Trophoblast cell (in vitro differentiated cells and primary cell): Measurements from ENCODE around the gene CUTA.

ENCODE experiments used
- DNase-seq, 2 donors: peaks; one replicate each; pipeline ENCODE4 v3.0.0-alpha.2; 2016
- H2AFZ ChIP-seq: 2 replicates; pipeline ENCODE4 v1.6.1; 2013; ENCODE audit warnings: low read length, moderate library complexity, mild to moderate bottlenecking; ENCODE audit not compliant: insufficient read depth, poor library complexity
- H2AK5ac ChIP-seq: 2 replicates; pipeline ENCODE4 v1.6.1; 2013; ENCODE audit warnings: mild to moderate bottlenecking, low read length
- H2BK120ac ChIP-seq: 2 replicates; pipeline ENCODE4 v1.6.1; 2013; ENCODE audit warnings: low read length, mild to moderate bottlenecking, moderate library complexity; ENCODE audit not compliant: insufficient read depth, poor library complexity
- H2BK12ac ChIP-seq: 2 replicates; pipeline ENCODE4 v1.6.1; 2013; ENCODE audit warnings: mild to moderate bottlenecking, low read length, moderate library complexity
- H2BK5ac ChIP-seq: 2 replicates; pipeline ENCODE4 v1.6.1; 2013; ENCODE audit warnings: low read length, low read depth, moderate library complexity, mild to moderate bottlenecking; ENCODE audit not compliant: poor library complexity
- H3K14ac ChIP-seq: 2 replicates; pipeline ENCODE4 v1.6.1; 2013; ENCODE audit warnings: mild to moderate bottlenecking, low read length
- H3K18ac ChIP-seq: 2 replicates; pipeline ENCODE4 v1.6.1; 2013; ENCODE audit warnings: mild to moderate bottlenecking, low read length
- H3K23ac ChIP-seq: 2 replicates; pipeline ENCODE4 v1.6.1; 2013; ENCODE audit warnings: low read length
- H3K27ac ChIP-seq: 2 replicates; pipeline ENCODE4 v1.5.1; 2013; ENCODE audit warnings: low read depth, mild to moderate bottlenecking, inconsistent platforms, low read length, moderate library complexity
- H3K27me3 ChIP-seq: 2 replicates; pipeline ENCODE4 v1.6.1; 2013; ENCODE audit warnings: inconsistent platforms, mild to moderate bottlenecking, low read length, moderate library complexity; ENCODE audit not compliant: insufficient read depth
- H3K36me3 ChIP-seq, 2 experiments: 1 replicate in 1 of 2; 2 replicates in 1 of 2; pipeline ENCODE4 v1.6.1; 2013; ENCODE audit warnings: low read length in 2 of 2, mild to moderate bottlenecking in 2 of 2, moderate library complexity in 1 of 2; ENCODE audit not compliant: insufficient read depth in 2 of 2, control insufficient read depth in 1 of 2
- H3K4ac ChIP-seq: 2 replicates; pipeline ENCODE4 v1.6.1; 2013; ENCODE audit warnings: low read depth, mild to moderate bottlenecking, low read length, moderate library complexity
- H3K4me1 ChIP-seq, 2 experiments: 1 replicate in 1 of 2; 2 replicates in 1 of 2; pipeline ENCODE4 v1.6.1; 2013; ENCODE audit warnings: low read length in 2 of 2, mild to moderate bottlenecking in 2 of 2, moderate library complexity in 1 of 2; ENCODE audit not compliant: insufficient read depth in 2 of 2, control insufficient read depth in 1 of 2
- H3K4me2 ChIP-seq: 2 replicates; pipeline ENCODE4 v1.6.1; 2013; ENCODE audit warnings: inconsistent platforms, mild to moderate bottlenecking, low read length, moderate library complexity
- H3K4me3 ChIP-seq: 2 replicates; pipeline ENCODE4 v1.5.1; 2013; ENCODE audit warnings: mild to moderate bottlenecking, low read depth, low read length, inconsistent platforms
- H3K79me1 ChIP-seq: one replicate; pipeline ENCODE4 v1.6.1; 2013; ENCODE audit warnings: low read length
- H3K79me2 ChIP-seq: 2 replicates; pipeline ENCODE4 v1.6.1; 2013; ENCODE audit warnings: low read length, mild to moderate bottlenecking; ENCODE audit not compliant: control insufficient read depth, insufficient read depth, poor library complexity
- H3K9ac ChIP-seq: 2 replicates; pipeline ENCODE4 v1.6.1; 2013; ENCODE audit warnings: mild to moderate bottlenecking, low read length
- H3K9me3 ChIP-seq: 2 replicates; pipeline ENCODE4 v1.6.1; 2013; ENCODE audit warnings: low read depth, mild to moderate bottlenecking, control low read depth, inconsistent platforms, low read length; ENCODE audit not compliant: insufficient read depth
- H4K12ac ChIP-seq: 2 replicates; pipeline ENCODE4 v1.6.1; 2013; ENCODE audit warnings: low read depth, mild to moderate bottlenecking, low read length, moderate library complexity
- H4K8ac ChIP-seq: 2 replicates; pipeline ENCODE4 v1.6.1; 2013; ENCODE audit warnings: low read depth, mild to moderate bottlenecking, low read length, moderate library complexity
- H4K91ac ChIP-seq: one replicate; pipeline ENCODE4 v1.6.1; 2013; ENCODE audit warnings: low read depth, mild to moderate bottlenecking, low read length, moderate library complexity
- WGBS: extraction: QIAGEN DNeasy Blood & Tissue Kit; methylation state at CpG from one replicate; pipeline ENCODE4 v1.1.7; 2013; ENCODE audit warnings: missing lambda C conversion rate; ENCODE audit not compliant: insufficient read length, insufficient coverage; ENCODE audit errors: extremely low coverage; 5-methylcytosine and 5-hydroxymethylcytosine counted together

CUTA gene

DNA sequence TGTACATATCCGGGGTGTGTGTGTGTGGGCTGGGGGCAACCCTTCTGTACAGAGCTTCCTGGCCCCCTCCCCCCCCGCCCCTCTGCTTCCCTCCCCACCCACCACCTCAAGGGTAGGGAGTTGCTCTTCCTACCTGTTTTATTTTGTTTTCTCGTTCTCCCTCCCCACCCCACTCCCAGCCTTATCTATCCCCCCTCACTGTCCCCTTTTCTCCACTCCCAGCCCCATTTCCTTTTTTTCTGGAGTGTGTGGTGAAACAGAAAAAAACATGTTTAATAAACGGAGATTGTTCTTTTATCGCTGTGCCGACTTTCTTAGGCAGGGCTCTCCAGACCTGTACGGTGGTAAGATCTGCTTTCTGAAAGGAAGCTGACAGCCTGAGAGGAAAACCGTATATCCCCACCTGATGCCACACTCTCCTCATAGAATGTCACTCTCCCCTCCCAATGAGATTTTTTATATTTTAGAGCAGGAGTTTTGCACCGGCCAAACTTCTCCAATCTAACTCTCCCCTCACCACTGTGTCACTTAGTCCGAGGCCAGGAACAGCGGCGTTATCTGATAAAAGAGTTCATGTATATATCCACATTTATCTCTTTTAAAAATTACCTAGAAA is 35.6 kb upstream of the CUTA start:
- Histone ChIP-seq H2BK12ac (no peak overlapping the region), H4K12ac (no peak overlapping the region), H3K18ac (no peak overlapping the region), H3K36me3 (peaks cover 25 to 26% of the 10 kb centered on the region in 2 experiments), H2BK5ac (no peak overlapping the region), H4K91ac (no peak overlapping the region), H3K4me3 (no peak overlapping the region), H3K9me3 (no peaks in the 10 kb centered on the region), H3K9ac (no peak overlapping the region), H2AFZ (no peak overlapping the region), H3K79me1 (peaks cover 3% of the 10 kb centered on the region), H4K8ac (no peak overlapping the region), H2AK5ac (no peak overlapping the region), H3K4me2 (peak overlapping the region; percentile 97), H3K4me1 (peaks cover 4 to 7% of the 10 kb centered on the region in 2 experiments), H3K27me3 (no peaks in the 10 kb centered on the region), H2BK120ac (no peak overlapping the region), H3K14ac (no peak overlapping the region), H3K4ac (no peak overlapping the region), H3K27ac (no peak overlapping the region), H3K23ac (no peak overlapping the region), H3K79me2 (peaks cover 4% of the 10 kb centered on the region)
- DNase-seq: peak in 1 of 2 donors; percentile 4
- no CpG with 5 or more reads among the region's 12 CpGs for WGBS

DNA sequence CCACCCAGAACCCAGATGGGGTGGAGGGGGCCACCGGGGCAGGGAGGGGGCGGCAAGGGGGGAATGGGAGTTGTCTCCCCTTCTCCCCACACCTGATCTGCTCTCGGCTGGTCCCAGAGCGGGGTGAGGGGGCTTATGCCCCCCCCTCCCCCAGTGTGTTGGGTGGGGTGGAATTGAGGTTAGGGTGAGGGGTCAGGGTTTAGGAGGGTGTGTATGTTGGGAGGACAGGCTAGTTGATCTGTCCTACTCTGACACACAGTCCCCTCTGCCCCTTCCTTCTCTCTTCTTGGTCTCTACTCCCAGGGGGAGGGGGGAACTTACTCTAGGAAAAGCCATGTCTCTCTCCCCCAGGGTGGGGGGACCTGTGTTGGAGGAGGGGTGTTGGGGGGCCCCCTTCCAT is 34.6 kb upstream of the CUTA start:
- WGBS: no CpG with 5 or more reads among the region's 4 CpGs

DNA sequence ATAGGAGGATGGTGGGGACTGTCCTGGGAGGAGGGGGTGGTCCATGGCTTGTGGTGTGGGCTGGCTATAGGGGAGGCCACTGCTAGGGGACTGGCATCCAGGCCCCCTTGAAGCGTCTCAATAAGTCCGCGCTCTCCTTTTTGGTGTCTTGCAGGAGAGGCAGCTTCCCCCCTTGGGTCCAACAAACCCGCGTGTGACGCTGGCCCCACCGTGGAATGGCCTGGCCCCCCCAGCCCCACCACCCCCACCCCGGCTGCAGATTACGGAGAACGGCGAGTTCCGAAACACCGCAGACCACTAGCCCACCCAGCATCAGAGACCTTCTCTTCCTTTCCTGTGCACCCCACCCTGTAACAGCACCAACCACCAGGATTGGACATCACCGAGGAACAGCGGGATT is 33.7 kb upstream of the CUTA start:
- peaks cover 4% of the 10 kb centered on the region for H3K79me2 ChIP-seq
- WGBS: no CpG with 5 or more reads among the region's 15 CpGs
- no peak for DNase-seq
- no peak overlapping the region for H3K4ac ChIP-seq
- H3K27ac ChIP-seq: no peak overlapping the region
- no peak overlapping the region for H3K9ac ChIP-seq
- H2BK5ac ChIP-seq: no peak overlapping the region
- no peak overlapping the region for H4K8ac ChIP-seq
- H3K27me3 ChIP-seq: no peaks in the 10 kb centered on the region
- peaks cover 3% of the 10 kb centered on the region for H3K79me1 ChIP-seq
- H3K4me2 ChIP-seq: no peak overlapping the region
- no peak overlapping the region for H2AK5ac ChIP-seq
- no peak overlapping the region for H4K91ac ChIP-seq
- no peak overlapping the region for H3K23ac ChIP-seq
- no peaks in the 10 kb centered on the region for H3K9me3 ChIP-seq
- peaks cover 4 to 7% of the 10 kb centered on the region in 2 experiments for H3K4me1 ChIP-seq
- H3K4me3 ChIP-seq: no peak overlapping the region
- no peak overlapping the region for H3K14ac ChIP-seq
- H4K12ac ChIP-seq: no peak overlapping the region
- H2BK12ac ChIP-seq: no peak overlapping the region
- no peak overlapping the region for H3K18ac ChIP-seq
- no peak overlapping the region for H2BK120ac ChIP-seq
- peaks cover 40 to 43% of the 10 kb centered on the region in 2 experiments for H3K36me3 ChIP-seq
- H2AFZ ChIP-seq: no peak overlapping the region

More for the DNA sequence above, 34.6 kb upstream of the CUTA start:
- H3K18ac ChIP-seq: no peak overlapping the region
- no peak overlapping the region for H3K27ac ChIP-seq
- no peak overlapping the region for H2BK120ac ChIP-seq
- H3K4me2 ChIP-seq: no peak overlapping the region
- no peak overlapping the region for H3K4me3 ChIP-seq
- no peak overlapping the region for H3K14ac ChIP-seq
- H2BK12ac ChIP-seq: no peak overlapping the region
- no peak overlapping the region for H2BK5ac ChIP-seq
- no peak overlapping the region for H2AK5ac ChIP-seq
- H3K79me1 ChIP-seq: peaks cover 3% of the 10 kb centered on the region
- no peak overlapping the region for H2AFZ ChIP-seq
- no peaks in the 10 kb centered on the region for H3K27me3 ChIP-seq
- no peak overlapping the region for H3K4ac ChIP-seq
- H3K79me2 ChIP-seq: peaks cover 4% of the 10 kb centered on the region
- H3K23ac ChIP-seq: no peak overlapping the region
- no peak overlapping the region for H4K91ac ChIP-seq
- H4K8ac ChIP-seq: no peak overlapping the region
- no peak overlapping the region for H4K12ac ChIP-seq
- no peak overlapping the region for H3K9ac ChIP-seq
- peaks cover 4 to 7% of the 10 kb centered on the region in 2 experiments for H3K4me1 ChIP-seq
- peaks cover 35 to 36% of the 10 kb centered on the region in 2 experiments for H3K36me3 ChIP-seq
- no peaks in the 10 kb centered on the region for H3K9me3 ChIP-seq
- no peak for DNase-seq

GRCh38 chr6:33450434-33450833 is 32.5 kb upstream of the CUTA start:
- Histone ChIP-seq H3K9me3 (peaks cover 2% of the 10 kb centered on the region), H3K18ac (no peak overlapping the region), H2BK120ac (no peak overlapping the region), H4K8ac (no peak overlapping the region), H3K4ac (no peak overlapping the region), H3K23ac (no peak overlapping the region), H3K4me1 (peaks cover 4 to 7% of the 10 kb centered on the region in 2 experiments), H3K4me2 (no peak overlapping the region), H3K27ac (no peak overlapping the region), H2BK12ac (no peak overlapping the region), H3K36me3 (peaks cover 37 to 38% of the 10 kb centered on the region in 2 experiments), H3K14ac (no peak overlapping the region), H3K79me2 (peaks cover 4% of the 10 kb centered on the region), H2AFZ (no peak overlapping the region), H2BK5ac (no peak overlapping the region), H4K12ac (no peak overlapping the region), H3K9ac (no peak overlapping the region), H4K91ac (no peak overlapping the region), H2AK5ac (no peak overlapping the region), H3K4me3 (no peak overlapping the region), H3K79me1 (peaks cover 3% of the 10 kb centered on the region), H3K27me3 (no peaks in the 10 kb centered on the region)
- no CpG with 5 or more reads among the region's 3 CpGs for WGBS
- DNase-seq: no peak
